ENCODE data around the gene NTHL1. TPM values are rescaled to one million over a fixed set of nuclear protein-coding genes. Genes with fewer than 3 reads are reported as not detected.
A peak's percentile ranks its signal among the peaks of the same experiment; 100 is the strongest.

The NTHL1 gene
- total RNA-seq, 2 experiments from 2014 or later, result 22.5 to 24.5 TPM

- Mint-ChIP-seq H3K27me3 (peaks cover 15% of the 10 kb centered on the region), H3K27ac (no peak overlapping the region), H3K36me3 (ENCODE audit: low read depth) (no peaks in the 10 kb centered on the region), H3K4me1 (peaks cover 3% of the 10 kb centered on the region), H3K9me3 (no peaks in the 10 kb centered on the region), H3K4me3 (no peak overlapping the region)
- POLR2A ChIA-PET, result no interaction called here
- CTCF ChIA-PET, result no interaction called here
- no peak for DNase-seq
Observed at GRCh38 chr16:2032285-2033056, 15.2 kb downstream of the NTHL1 start.

GRCh38 chr16:2031081-2031577 lies 16.5 kb downstream of the NTHL1 start:
- CTCF ChIA-PET, result interaction anchor here (1.6 kb wide), 1 partner anchor 109 kb away, joined by 3 read pairs; no protein-coding TSS in a partner anchor
- H3K9me3 Mint-ChIP-seq, result no peaks in the 10 kb centered on the region

GRCh38 chr16:2030036-2030435 lies 17.6 kb downstream of the NTHL1 start:
- ChIA-PET POLR2A (no interaction called here), CTCF (interaction anchor here (1.0 to 1.6 kb wide), 2 partner anchors 18 to 111 kb away, joined by 3 read pairs; partner anchors contain the start of gene TSC2)
- Mint-ChIP-seq H3K27me3 (peaks cover 24% of the 10 kb centered on the region), H3K9me3 (no peaks in the 10 kb centered on the region), H3K4me1 (peaks cover 4% of the 10 kb centered on the region), H3K4me3 (no peak overlapping the region), H3K36me3 (ENCODE audit: low read depth) (no peaks in the 10 kb centered on the region), H3K27ac (no peak overlapping the region)
- no peak for DNase-seq

More at GRCh38 chr16:2031081-2031577, 16.5 kb downstream of the NTHL1 start:
- Mint-ChIP-seq H3K4me1 (peaks cover 4% of the 10 kb centered on the region), H3K36me3 (ENCODE audit: low read depth) (no peaks in the 10 kb centered on the region), H3K4me3 (no peak overlapping the region), H3K27ac (no peak overlapping the region), H3K27me3 (peaks cover 17% of the 10 kb centered on the region)
- no peak for DNase-seq
- POLR2A ChIA-PET, result no interaction called here

DNA sequence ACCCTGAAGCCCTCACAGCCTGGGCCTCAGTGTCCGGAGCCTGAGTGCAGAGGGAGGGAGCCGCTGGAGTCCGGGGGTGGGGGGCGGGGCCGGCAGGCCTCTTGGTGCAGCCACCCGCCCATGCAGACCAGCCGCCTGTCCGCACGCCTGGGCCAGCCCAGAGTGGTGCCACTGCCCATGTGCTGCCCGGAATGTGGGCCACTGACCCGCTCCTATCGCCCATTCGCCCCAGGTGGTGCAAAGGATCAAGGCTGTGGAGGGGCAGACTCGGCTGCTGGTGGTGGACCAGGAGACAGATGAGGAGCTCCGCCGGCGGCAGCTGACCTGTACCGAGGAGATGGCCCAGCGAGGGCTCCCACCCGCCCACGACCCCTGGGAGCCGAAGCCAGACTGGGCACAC lies 18.3 kb downstream of the NTHL1 start:
- Mint-ChIP-seq H3K4me3 (no peak overlapping the region), H3K9me3 (no peaks in the 10 kb centered on the region), H3K27me3 (peaks cover 25% of the 10 kb centered on the region), H3K36me3 (ENCODE audit: low read depth) (no peaks in the 10 kb centered on the region), H3K4me1 (peaks cover 5% of the 10 kb centered on the region), H3K27ac (no peak overlapping the region)
- no peak for DNase-seq
- ChIA-PET POLR2A (no interaction called here), CTCF (interaction anchor here (1.0 kb wide), 1 partner anchor 19 kb away, joined by 3 read pairs; the partner anchor contains the start of gene TSC2)

GRCh38 chr16:2028620-2029220 lies 18.9 kb downstream of the NTHL1 start:
- CTCF ChIA-PET, result no interaction called here
- H3K4me1 Mint-ChIP-seq, result peaks cover 7% of the 10 kb centered on the region
- H3K27ac Mint-ChIP-seq, result no peak overlapping the region
- POLR2A ChIA-PET, result interaction anchor here (1.8 to 2.0 kb wide), 2 partner anchors 19 to 126 kb away, joined by 4 to 10 read pairs; partner anchors contain the start of genes NTHL1, TRAF7 and TSC2
- peaks cover 25% of the 10 kb centered on the region for H3K27me3 Mint-ChIP-seq
- H3K9me3 Mint-ChIP-seq, result no peaks in the 10 kb centered on the region
- H3K36me3 Mint-ChIP-seq (ENCODE audit: low read depth), result no peaks in the 10 kb centered on the region
- no peak for DNase-seq
- H3K4me3 Mint-ChIP-seq, result no peak overlapping the region

DNA sequence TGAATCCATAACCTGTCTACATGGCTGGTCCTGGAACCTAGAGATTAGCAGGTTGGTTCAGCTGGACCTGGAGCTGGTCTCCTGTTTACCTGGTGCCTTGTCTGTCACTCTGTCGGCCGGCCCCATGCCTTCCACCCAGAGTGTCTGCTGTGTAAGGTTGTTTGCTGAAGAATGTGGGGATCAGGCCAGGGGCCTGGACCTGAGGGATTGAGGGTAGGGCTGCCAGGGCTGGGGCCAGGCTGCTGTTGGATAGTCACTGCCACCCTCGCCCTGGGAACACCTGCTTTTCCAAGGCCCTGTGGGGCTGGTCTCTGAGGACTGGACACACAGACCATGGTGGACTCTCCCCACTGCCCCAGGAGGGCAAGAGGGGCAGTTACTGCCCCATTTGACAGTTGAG lies 19.5 kb downstream of the NTHL1 start:
- CTCF ChIA-PET, result no interaction called here
- peaks cover 25% of the 10 kb centered on the region for H3K27me3 Mint-ChIP-seq
- no peaks in the 10 kb centered on the region for H3K9me3 Mint-ChIP-seq
- no peak overlapping the region for H3K4me3 Mint-ChIP-seq
- DNase-seq, result no peak
- peaks cover 9% of the 10 kb centered on the region for H3K4me1 Mint-ChIP-seq
- H3K36me3 Mint-ChIP-seq (ENCODE audit: low read depth), result no peaks in the 10 kb centered on the region
- no peak overlapping the region for H3K27ac Mint-ChIP-seq
- POLR2A ChIA-PET, result interaction anchor here (1.2 to 2.0 kb wide), 4 partner anchors 18 to 127 kb away, joined by 3 to 10 read pairs (median 4); partner anchors contain the start of genes NTHL1, TRAF7, TSC2 and ZNF598

DNA sequence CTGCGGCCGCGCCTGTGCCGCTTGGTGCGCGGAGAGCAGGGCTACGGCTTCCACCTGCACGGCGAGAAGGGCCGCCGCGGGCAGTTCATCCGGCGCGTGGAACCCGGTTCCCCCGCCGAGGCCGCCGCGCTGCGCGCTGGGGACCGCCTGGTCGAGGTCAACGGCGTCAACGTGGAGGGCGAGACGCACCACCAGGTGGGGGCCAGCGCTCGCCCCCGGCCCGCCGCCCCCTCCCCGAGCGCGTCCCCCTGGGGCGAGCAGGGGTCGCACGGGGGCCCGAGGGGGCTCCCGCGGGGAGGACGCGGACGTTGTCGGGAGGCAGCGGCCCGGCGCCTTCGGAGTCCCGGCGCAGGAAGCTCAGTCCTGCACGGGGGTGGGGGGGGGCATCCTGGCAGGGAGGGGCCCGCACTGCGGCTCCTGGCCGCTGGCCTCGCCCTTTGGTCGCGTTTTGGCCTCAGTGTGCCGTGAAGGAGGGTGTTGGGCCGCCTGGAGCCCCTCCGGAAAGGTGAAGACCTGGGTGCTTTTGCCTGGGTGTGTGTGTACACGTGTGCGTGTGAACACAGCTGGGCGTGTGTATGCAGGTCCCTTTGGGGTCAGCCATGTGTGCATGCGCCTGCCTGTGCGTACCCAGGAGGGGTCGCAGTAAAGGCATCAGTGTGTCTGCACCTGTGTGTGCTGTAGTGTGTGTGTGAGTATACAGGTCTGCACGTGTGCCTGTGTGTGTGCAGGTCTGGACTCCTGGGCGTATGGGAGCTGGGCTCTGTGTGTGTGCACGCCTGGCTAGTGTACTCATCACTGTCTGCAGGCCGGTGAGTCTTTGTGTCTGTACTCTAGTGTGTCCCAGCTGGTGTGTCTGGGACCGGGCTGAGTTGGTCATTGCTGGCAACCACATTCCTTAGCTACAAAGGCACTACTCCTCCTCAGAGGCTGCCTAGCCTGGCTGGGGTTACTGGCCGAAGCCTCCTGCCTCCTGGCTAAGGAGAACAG lies 20.3 kb downstream of the NTHL1 start:
- H3K27me3 Mint-ChIP-seq, result peaks cover 31% of the 10 kb centered on the region
- DNase-seq, result no peak
- POLR2A ChIA-PET, result interaction anchor here (1.2 to 2.0 kb wide), 4 partner anchors 18 to 128 kb away, joined by 3 to 10 read pairs (median 4); partner anchors contain the start of genes NTHL1, TRAF7, TSC2 and ZNF598
- no peak overlapping the region for H3K27ac Mint-ChIP-seq
- CTCF ChIA-PET, result no interaction called here
- peak overlapping the region; percentile 45 for H3K4me3 Mint-ChIP-seq
- H3K9me3 Mint-ChIP-seq, result no peaks in the 10 kb centered on the region
- H3K4me1 Mint-ChIP-seq, result peaks cover 16% of the 10 kb centered on the region
- H3K36me3 Mint-ChIP-seq (ENCODE audit: low read depth), result no peaks in the 10 kb centered on the region

GRCh38 chr16:2026461-2027023 lies 21.1 kb downstream of the NTHL1 start, which contains the start of gene NHERF2:
Gene NHERF2 (plus strand): TSS chr16:2026902. CDS start chr16:2027006, 104 bp downstream.
- H3K36me3 Mint-ChIP-seq (ENCODE audit: low read depth), result no peaks in the 10 kb centered on the region
- ChIA-PET CTCF (no interaction called here), POLR2A (no interaction called here)
- peak within 1 kb of the TSS; percentile 45 for H3K4me3 Mint-ChIP-seq
- peaks cover 37% of the 10 kb centered on the region for H3K27me3 Mint-ChIP-seq
- peak; percentile 34 for DNase-seq
- H3K4me1 Mint-ChIP-seq, result peaks cover 16% of the 10 kb centered on the region
- no peaks in the 10 kb centered on the region for H3K9me3 Mint-ChIP-seq
- H3K27ac Mint-ChIP-seq, result no peak within 1 kb of the TSS

- H3K4me1 Mint-ChIP-seq, result peaks cover 16% of the 10 kb centered on the region
- peaks cover 39% of the 10 kb centered on the region for H3K27me3 Mint-ChIP-seq
- POLR2A ChIA-PET, result no interaction called here
- CTCF ChIA-PET, result interaction anchor here (5.5 kb wide), 1 partner anchor 114 kb away, joined by 79 read pairs; no protein-coding TSS in a partner anchor
- no peak overlapping the region for H3K27ac Mint-ChIP-seq
- H3K4me3 Mint-ChIP-seq, result peak overlapping the region; percentile 14
- DNase-seq, result no peak
- no peaks in the 10 kb centered on the region for H3K36me3 Mint-ChIP-seq (ENCODE audit: low read depth)
- H3K9me3 Mint-ChIP-seq, result no peaks in the 10 kb centered on the region
Observed at GRCh38 chr16:2025878-2026460, 21.7 kb downstream of the NTHL1 start.

DNA sequence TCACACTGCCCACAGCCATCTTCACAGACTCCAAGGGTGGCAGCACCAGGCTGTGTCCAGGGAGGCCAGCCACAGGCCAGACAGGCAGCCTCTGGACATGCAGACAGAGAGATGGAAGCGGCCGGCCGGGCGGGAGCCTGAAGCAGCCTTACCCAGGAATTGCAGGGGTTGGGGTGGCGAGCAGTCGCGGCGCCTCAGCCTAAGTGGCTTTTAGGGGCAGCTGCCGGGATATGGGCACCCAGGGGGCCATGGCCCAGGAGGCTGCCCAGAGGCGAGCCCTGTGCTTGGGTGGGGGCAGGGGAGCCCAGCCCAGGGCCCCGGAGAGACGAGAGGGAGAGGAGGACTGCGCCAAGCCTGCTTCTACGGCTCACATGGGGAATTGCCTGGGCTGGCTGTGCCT lies 22.4 kb downstream of the NTHL1 start:
- Mint-ChIP-seq H3K27me3 (peaks cover 44% of the 10 kb centered on the region), H3K4me3 (no peak overlapping the region), H3K9me3 (no peaks in the 10 kb centered on the region), H3K4me1 (peaks cover 19% of the 10 kb centered on the region), H3K27ac (no peak overlapping the region), H3K36me3 (ENCODE audit: low read depth) (no peaks in the 10 kb centered on the region)
- ChIA-PET POLR2A (interaction anchor here (1.0 kb wide), 1 partner anchor 130 kb away, joined by 6 read pairs; the partner anchor contains the start of gene TRAF7), CTCF (interaction anchor here (5.5 kb wide), 1 partner anchor 115 kb away, joined by 79 read pairs; no protein-coding TSS in a partner anchor)
- no peak for DNase-seq

DNA sequence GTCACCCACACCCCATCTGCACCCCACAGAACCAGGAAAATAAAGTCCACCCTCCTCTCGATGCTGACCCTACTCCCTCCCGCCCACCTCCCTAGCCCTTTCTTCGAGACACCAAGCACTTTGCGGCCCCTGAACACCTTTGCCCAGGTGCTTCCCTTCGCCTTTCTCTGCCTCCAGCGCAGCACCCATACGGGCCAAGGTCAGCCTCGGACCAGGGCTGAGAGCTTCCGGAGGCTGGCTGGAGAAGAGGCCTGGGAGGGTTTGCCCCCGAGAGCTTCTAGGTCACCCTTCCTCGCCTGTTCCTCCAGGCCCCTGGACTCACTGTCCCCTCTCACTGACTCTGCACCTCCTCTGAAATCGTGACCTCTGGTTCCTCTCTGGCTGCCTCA lies 23.6 kb downstream of the NTHL1 start:
- ChIA-PET CTCF (interaction anchor here (2.2 to 5.5 kb wide), 2 partner anchors 24 to 116 kb away, joined by 12 to 79 read pairs; partner anchors contain the start of genes NTHL1 and TSC2), POLR2A (interaction anchor here (1.2 kb wide), 1 partner anchor 16 kb away, joined by 3 read pairs; no protein-coding TSS in a partner anchor)
- no peak overlapping the region for H3K27ac Mint-ChIP-seq
- H3K4me3 Mint-ChIP-seq, result no peak overlapping the region
- no peaks in the 10 kb centered on the region for H3K9me3 Mint-ChIP-seq
- peaks cover 19% of the 10 kb centered on the region for H3K4me1 Mint-ChIP-seq
- DNase-seq, result no peak
- H3K36me3 Mint-ChIP-seq (ENCODE audit: low read depth), result no peaks in the 10 kb centered on the region
- peaks cover 46% of the 10 kb centered on the region for H3K27me3 Mint-ChIP-seq
